DND-41 (cell line): ENCODE measurements around the gene PPP1R14C.

Experiments
- ATAC-seq: fragments of 200-7000 bp; cut with Tn5 transposase; 3 replicates; pipeline ENCODE4 v1.9.1; 2021; ENCODE audit warnings: low read depth; ENCODE audit not compliant: insufficient read depth
- DNase-seq: peaks from one replicate; pipeline ENCODE4 v3.0.0-alpha.2; 2020
- H2AFZ ChIP-seq: 2 replicates; pipeline ENCODE4 v1.6.0; 2012; ENCODE audit warnings: low read depth, low read length
- H3K27ac ChIP-seq: 2 replicates; pipeline ENCODE4 v1.5.1; 2012; ENCODE audit warnings: low read length, inconsistent platforms
- H3K27me3 ChIP-seq: fragments of 200-600 bp; sonication (generic); 2 replicates; pipeline ENCODE4 v1.6.0; 2012; ENCODE audit warnings: low read length, mild to moderate bottlenecking, inconsistent platforms; ENCODE audit not compliant: insufficient read depth, poor library complexity
- H3K36me3 ChIP-seq: 2 replicates; pipeline ENCODE4 v1.5.1; 2012; ENCODE audit warnings: low read length, inconsistent platforms; ENCODE audit not compliant: insufficient read depth
- H3K4me1 ChIP-seq: 2 replicates; pipeline ENCODE4 v1.5.1; 2012; ENCODE audit warnings: mild to moderate bottlenecking, low read length; ENCODE audit not compliant: insufficient read depth
- H3K4me2 ChIP-seq: 2 replicates; pipeline ENCODE4 v1.6.0; 2012; ENCODE audit warnings: mild to moderate bottlenecking, moderate library complexity, low read length, inconsistent platforms; ENCODE audit not compliant: insufficient read depth
- H3K4me3 ChIP-seq, 2 experiments: fragments of 200-600 bp in 1 of 2; shearing (Covaris generic) in 1 of 2; 2 replicates each; pipeline ENCODE4 v1.5.1; 2012 to 2016; ENCODE audit warnings: inconsistent platforms in 2 of 2, low read length in 2 of 2, mild to moderate bottlenecking in 2 of 2, low read depth in 1 of 2, moderate library complexity in 1 of 2
- H3K79me2 ChIP-seq: 2 replicates; pipeline ENCODE4 v1.6.0; 2012; ENCODE audit warnings: low read length, inconsistent platforms; ENCODE audit not compliant: insufficient read depth
- H3K9ac ChIP-seq: 2 replicates; pipeline ENCODE4 v1.6.0; 2012; ENCODE audit warnings: low read depth, mild to moderate bottlenecking, inconsistent platforms, low read length, moderate library complexity
- H3K9me3 ChIP-seq: 2 replicates; pipeline ENCODE4 v1.5.1; 2012; ENCODE audit warnings: low read length, moderate library complexity, mild to moderate bottlenecking, inconsistent platforms; ENCODE audit not compliant: insufficient read depth, severe bottlenecking
- H4K20me1 ChIP-seq: 2 replicates; pipeline ENCODE4 v1.6.0; 2012; ENCODE audit warnings: low read length; ENCODE audit not compliant: insufficient read depth
- EZH2 ChIP-seq: IDR thresholded peaks from 3 replicates; pipeline ENCODE4 v1.6.1; 2012; ENCODE audit warnings: borderline replicate concordance, low read depth, mild to moderate bottlenecking, moderate library complexity, low read length, inconsistent platforms; ENCODE audit not compliant: severe bottlenecking
- TF ChIP-seq, protein P1 (sequence below): IDR thresholded peaks from 2 replicates; pipeline ENCODE4 v1.5.1; 2012; ENCODE audit warnings: borderline replicate concordance, low read length, moderate library complexity, mild to moderate bottlenecking; ENCODE audit not compliant: poor library complexity, severe bottlenecking; ENCODE audit errors: extremely low read depth

The PPP1R14C gene

GRCh38 chr6:150150821-150151646 lies 8.2 kb downstream of the PPP1R14C start:
- no peak overlapping the region for H3K9ac ChIP-seq
- H3K4me1 ChIP-seq = no peaks in the 10 kb centered on the region
- no peaks in the 10 kb centered on the region for H3K79me2 ChIP-seq
- no peak overlapping the region for H3K27ac ChIP-seq
- H3K4me2 ChIP-seq = no peak overlapping the region
- no peak overlapping the region for H2AFZ ChIP-seq
- H4K20me1 ChIP-seq = no peaks in the 10 kb centered on the region
- H3K4me3 ChIP-seq = no peak overlapping the region
- no peaks in the 10 kb centered on the region for H3K9me3 ChIP-seq
- H3K27me3 ChIP-seq = peaks cover 9% of the 10 kb centered on the region
- ATAC-seq = no peak
- no peak for TF ChIP-seq EZH2
- TF ChIP-seq, protein P1, sequence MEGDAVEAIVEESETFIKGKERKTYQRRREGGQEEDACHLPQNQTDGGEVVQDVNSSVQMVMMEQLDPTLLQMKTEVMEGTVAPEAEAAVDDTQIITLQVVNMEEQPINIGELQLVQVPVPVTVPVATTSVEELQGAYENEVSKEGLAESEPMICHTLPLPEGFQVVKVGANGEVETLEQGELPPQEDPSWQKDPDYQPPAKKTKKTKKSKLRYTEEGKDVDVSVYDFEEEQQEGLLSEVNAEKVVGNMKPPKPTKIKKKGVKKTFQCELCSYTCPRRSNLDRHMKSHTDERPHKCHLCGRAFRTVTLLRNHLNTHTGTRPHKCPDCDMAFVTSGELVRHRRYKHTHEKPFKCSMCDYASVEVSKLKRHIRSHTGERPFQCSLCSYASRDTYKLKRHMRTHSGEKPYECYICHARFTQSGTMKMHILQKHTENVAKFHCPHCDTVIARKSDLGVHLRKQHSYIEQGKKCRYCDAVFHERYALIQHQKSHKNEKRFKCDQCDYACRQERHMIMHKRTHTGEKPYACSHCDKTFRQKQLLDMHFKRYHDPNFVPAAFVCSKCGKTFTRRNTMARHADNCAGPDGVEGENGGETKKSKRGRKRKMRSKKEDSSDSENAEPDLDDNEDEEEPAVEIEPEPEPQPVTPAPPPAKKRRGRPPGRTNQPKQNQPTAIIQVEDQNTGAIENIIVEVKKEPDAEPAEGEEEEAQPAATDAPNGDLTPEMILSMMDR = no peak
- no peaks in the 10 kb centered on the region for H3K36me3 ChIP-seq
- no peak for DNase-seq

GRCh38 chr6:150152891-150153876 lies 10.3 kb downstream of the PPP1R14C start:
- Histone ChIP-seq H3K36me3 (no peaks in the 10 kb centered on the region), H3K4me2 (no peak overlapping the region), H3K4me1 (no peaks in the 10 kb centered on the region), H4K20me1 (no peaks in the 10 kb centered on the region), H3K27ac (no peak overlapping the region), H3K9me3 (no peaks in the 10 kb centered on the region), H3K79me2 (no peaks in the 10 kb centered on the region), H3K27me3 (peaks cover 6% of the 10 kb centered on the region), H2AFZ (no peak overlapping the region), H3K9ac (no peak overlapping the region), H3K4me3 (no peak overlapping the region)
- TF ChIP-seq, protein P1 = no peak
- TF ChIP-seq EZH2 = no peak
- DNase-seq (no peak), ATAC-seq (peak; percentile 56; the same call in 1 of the 3 replicates)

DNA sequence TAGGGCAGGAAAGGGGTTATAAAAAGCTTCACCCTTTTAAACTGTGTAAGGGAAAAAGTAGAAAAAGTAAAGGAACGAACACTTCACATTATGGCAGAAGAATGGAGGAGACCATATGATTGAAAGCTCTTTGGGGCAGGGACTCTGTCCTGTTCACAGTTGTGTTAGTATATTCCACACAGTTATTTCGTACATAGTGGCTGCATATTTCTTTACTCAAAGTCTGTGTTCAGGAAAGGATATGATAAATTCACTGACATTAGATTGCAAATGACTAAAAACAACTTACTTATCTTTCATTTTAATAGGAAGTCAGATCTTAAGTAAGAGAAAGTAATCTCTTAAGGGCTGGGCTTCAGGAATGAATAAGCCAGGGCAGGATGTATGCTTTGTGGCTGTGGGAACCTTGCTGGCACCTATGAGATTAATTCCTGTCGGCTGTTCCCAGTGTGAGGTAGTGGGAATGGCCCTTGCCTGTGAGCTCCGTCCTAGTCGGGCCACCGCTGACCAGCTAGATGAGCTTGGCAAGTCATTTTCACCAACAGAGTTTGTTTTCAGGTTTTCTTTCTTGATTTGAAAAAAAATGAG lies 11.2 kb downstream of the PPP1R14C start:
- Histone ChIP-seq H3K79me2 (no peaks in the 10 kb centered on the region), H3K4me3 (no peak overlapping the region), H4K20me1 (no peaks in the 10 kb centered on the region), H2AFZ (no peak overlapping the region), H3K4me2 (no peak overlapping the region), H3K9ac (no peak overlapping the region), H3K27ac (no peak overlapping the region), H3K27me3 (peaks cover 5% of the 10 kb centered on the region), H3K9me3 (no peaks in the 10 kb centered on the region), H3K36me3 (no peaks in the 10 kb centered on the region), H3K4me1 (no peaks in the 10 kb centered on the region)
- ATAC-seq (no peak), DNase-seq (no peak)
- no peak for TF ChIP-seq EZH2
- TF ChIP-seq, protein P1 = no peak
